GM19351 (cell line): ENCODE results near the gene CBY1.

Source experiments
- ATAC-seq: cut with Tn5 transposase; IDR thresholded peaks from one replicate; pipeline ENCODE4 v1.9.1; 2021; ENCODE audit warnings: mild to moderate bottlenecking, moderate library complexity; ENCODE audit not compliant: unreplicated experiment

The CBY1 gene

DNA sequence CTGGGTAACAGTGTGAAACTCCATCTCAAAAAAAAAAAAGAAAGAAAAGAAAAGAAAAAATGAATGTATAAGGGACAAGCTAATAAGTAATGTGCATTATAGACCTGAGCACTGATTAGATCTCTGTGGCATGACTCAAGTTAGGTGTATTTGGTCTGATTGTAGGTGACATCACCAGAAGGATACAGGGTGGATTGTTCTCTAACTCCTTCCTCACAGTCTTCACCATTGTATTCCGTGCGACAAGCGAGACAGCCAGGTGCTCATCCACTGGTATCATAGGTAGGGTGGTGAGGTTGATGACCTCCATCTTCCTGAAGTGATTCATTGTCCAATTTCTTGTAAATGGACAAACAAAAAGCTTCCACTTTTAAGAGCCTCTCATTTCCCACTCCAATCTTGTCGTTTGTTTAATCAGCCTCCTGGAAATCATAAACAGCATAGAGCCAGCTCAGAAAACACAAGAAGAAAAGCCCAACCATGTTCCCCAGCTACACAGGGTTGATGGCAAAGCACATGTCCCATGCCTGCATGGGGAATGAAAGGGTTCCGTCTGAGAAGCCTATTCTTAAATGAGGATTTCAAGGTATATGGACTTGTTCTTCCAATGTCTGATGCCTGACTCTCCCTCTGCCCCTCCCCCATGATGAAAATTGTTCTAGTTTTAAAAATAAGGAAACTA, 6.5 kb upstream of the CBY1 start:
- ATAC-seq: no peak

DNA sequence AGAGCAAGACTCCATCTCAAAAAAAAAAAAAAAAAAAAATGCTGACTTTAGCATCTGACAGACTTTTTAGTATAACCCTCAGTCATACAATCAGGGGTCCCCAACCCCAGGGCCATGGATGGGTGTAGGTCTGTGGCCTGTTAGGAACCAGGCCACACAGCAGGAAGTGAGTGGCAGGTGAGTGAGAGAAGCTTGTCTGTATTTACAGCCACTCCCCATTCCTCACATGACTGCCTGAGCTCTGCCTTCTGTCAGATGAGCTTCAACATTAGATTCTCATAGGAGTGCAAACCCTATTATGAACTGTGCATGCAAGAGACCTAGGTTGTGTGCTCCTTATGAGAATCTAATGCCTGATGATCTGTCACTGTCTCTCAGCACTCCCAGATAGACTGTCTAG, 3.6 kb upstream of the CBY1 start:
- no peak for ATAC-seq

DNA sequence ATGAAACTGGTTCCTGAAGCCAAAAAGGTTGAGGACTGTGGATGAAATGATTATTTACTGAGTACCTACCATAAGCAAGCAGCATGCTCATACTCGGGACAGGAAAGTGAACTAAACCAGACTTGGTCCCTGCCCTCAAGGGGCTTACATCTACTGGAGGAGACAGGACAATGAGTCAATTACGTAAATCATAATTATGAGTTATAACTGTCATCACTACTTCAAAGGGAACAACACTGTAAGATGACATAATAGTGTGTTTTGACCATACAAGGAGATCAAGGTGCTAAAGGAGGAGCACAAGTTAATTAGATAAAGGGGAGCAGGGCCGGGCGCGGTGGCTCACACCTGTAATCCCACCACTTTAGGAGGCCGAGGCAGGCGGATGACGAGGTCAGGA, 2.7 kb upstream of the CBY1 start:
- no peak for ATAC-seq

DNA sequence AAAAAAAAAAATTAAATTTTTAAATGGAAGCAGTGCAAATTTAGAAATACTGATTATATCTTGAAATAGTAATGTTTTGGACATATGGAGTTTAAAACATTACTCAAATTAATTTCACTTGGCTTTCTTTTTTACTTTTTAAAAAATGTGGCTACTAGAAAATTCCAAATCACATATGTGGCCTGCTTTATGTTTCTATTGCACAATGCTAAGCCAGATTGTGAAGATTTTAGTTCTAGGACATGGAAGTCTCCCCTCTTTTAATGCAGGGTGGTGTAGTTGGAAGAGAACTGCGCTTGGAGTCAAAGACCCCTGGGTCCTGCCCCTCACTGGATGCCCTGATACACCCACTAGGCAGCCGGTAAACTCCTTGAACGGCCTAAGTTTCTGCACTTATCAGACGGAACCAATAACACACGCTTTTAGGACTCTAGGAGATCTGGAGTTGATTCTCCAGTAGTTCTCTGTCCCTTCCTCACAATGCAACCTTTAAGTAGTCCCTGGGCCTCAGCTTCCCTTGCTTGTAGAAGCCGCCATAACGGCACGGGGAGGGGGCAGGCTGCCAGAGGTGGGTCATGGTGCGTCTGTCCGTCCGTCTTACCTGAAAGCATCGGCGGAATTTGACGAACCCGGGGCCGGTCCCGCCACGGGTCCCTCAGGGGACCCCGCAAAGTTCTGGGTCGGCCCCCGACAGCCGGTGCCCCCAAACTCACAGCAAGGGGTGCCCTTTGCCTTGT, 751 bp upstream of the CBY1 start:
- no peak for ATAC-seq

DNA sequence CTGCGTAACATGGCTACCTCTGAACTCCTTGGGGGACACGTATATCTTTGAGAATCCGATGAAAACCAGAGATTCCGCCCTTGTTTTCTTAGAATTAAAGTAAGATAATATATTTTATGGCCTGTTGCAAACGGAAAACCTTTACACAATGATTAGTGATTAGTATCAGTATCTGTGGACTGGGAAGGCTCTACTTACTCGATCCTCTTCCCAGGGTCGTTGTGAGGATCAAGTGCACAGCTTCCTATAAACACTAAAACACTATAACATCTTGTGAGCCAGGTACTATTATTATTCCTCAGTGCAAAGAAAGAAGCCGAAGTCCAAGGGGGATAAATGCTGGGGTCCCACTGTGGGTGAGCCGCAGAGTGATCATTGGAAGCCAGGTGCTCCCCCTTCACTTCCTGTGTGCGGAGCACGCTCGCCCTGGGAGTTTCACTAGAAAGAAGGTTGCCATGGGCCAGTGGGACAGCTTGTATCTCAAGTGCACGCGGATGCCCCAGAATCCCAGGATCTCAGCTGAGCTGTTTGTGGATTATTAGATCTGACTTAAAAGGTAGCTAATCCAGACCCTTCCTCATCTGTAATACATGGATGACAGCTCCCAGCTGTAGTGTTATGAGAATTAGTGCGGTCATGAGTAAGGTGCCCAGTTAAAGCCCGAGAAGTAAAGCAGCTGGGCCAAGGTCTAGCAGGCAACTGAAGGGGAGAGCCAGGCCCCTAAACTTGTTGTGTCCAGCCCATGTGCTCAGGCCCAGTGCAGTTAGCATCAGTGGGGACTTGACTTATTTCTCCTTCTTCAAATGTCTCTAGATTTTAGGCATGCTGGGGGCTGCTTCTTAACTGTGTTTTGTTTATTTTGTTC, 839 bp downstream of the CBY1 start:
- peak; percentile 42 for ATAC-seq

DNA sequence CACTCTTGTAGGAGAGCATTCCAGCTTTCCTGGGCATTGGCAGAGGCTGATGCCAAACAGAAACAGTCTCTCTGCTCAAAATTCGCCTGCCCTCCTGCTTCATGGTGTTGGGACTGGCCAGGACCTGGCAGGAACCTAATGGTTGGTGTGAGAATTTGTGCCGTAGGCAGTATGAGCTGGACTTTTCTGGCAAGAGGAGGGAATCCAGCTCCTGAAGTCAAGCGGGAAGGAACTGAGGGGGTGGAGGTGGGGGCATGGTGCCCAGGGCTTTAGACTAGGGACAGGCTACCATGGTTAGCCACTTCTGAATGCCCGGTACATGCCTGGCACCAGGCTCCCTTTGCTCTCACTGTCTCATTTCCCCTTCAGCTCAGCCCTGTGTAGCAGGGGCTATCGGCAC, 18.4 kb downstream of the CBY1 start:
- ATAC-seq: no peak

DNA sequence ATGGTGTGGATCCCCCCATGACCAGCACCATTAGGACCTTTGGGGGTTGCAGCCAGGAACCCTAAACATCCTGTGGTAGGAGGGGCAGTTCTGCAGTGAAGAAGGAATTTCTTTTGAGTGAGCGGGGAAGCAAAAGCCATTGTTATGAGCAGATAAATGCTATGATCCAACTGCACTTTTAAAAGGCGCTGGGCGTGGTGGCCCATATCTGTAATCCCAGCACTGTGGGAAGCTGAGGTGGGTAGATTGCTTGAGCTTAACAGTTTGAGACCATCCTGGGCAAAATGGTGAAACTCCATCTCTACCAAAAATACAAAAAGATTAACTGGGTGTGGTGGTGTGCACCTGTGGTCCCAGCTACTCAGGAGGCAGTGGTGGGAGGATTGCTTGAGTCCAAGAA, 19.4 kb downstream of the CBY1 start:
- no peak for ATAC-seq

DNA sequence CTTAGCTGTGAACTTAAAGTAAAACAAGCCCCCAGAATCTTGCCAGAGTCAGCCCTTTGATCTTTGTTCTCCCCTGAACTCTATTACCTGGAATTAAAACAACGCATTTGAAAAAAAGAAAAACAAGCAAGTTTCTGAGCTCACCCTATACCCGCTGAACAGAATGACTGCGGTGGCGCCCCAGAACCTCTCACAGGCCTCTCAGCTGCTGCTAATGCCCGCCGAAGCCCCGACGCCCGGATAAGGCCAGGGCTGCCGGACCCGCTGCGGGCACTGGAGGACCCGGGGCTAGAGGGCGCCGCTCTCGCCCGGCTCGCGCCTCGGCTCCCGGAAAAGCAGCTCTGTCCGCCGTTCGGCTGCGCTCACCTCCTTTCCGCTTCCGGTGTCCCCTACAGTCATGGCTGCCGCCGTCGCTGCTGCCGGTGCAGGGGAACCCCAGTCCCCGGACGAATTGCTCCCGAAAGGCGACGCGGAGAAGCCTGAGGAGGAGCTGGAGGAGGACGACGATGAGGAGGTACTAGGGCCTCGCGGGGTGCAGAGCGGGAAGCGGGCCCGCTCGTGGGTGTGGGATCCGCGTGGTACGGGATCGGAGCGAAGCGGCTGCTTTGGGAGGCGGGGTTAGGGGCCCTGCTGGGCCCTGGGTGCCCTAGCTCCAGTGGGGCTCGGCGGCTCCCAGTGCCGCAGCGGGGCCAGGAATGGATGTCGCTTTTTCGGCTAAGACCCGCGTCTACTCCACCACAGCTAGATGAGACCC, 25.3 kb downstream of the CBY1 start, which contains the start of gene TOMM22:
Gene TOMM22, plus strand, starts transcription at position 376 of the 754 bp plus-strand sequence. Its CDS starts 22 bp downstream, at position 398.
- peak; percentile 96 for ATAC-seq

DNA sequence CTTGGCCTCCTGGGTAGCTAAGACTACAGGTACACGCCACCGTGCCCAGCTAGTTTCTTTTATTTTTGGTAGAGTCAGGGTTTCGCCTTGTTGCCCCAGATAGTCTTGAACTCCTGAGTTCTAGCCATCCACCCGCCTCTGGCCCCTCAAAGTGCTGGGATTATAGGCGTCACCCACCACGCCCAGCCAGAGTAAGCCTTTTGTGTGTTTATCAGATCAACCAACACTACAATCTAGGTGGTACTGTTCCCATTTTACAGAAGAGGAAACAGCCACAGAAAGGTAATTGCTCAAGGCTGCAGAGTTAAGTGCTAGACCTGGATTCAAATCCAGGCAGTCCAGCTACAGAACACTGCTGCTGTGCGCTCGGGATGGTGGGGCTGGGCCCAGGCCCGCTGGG, 28.5 kb downstream of the CBY1 start:
- ATAC-seq: no peak

DNA sequence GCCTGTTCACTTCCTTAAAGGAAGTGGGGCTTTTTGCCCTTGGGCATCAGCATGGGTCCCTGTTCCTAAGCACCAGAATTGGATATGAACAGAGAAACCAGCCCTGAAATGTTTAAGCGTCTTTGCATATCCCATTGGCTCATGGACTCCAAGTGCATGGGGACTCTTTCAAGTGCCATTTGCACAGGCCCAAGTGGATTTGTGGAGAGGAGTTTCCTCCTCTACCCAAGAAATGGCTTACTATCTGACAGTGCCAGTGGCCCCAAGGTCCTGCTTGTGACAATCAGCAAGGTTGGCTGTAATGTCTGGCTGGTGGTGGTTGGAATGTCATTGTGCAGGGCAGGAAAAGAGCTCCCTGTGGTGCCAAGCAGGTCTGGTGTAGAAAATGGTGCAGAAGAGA, 29.3 kb downstream of the CBY1 start:
- no peak for ATAC-seq

DNA sequence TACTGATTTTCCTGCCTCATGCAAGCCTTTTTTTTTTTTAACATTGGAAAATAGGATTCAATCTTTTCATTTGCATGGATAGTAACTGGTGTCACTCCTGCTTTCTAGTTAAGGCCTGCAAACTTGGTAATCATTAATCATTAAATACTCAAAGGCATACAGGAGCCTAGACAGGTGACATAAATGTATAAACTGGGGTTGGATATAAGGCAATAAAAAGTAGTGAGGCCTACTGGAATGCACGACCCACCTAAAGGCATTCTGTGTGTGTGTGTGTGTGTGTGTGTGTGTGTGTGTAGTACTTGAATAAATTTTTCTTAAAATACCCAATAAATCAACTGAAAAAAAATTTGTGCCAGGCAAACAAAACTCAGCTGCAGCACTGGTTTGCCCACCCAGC, 33.2 kb downstream of the CBY1 start:
- ATAC-seq: no peak

DNA sequence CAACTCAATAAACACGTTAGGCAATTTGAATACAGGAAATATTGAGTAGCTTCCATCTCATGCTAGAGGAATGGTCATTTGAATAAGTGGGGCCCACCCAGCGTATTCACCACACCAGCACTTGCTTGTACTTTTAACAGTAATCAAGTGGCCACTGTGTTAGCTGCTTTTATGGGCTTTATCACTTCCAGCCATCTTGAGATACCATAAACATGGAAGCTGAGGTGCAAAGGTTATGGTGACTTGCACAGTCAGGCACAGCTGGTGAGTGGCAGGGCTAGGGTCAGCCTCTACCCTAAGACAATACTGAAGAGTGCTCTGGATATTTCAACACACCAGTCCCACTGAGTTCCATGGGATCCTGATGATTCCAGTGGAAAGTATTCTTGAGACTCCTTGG, 37.6 kb downstream of the CBY1 start:
- ATAC-seq: no peak

DNA sequence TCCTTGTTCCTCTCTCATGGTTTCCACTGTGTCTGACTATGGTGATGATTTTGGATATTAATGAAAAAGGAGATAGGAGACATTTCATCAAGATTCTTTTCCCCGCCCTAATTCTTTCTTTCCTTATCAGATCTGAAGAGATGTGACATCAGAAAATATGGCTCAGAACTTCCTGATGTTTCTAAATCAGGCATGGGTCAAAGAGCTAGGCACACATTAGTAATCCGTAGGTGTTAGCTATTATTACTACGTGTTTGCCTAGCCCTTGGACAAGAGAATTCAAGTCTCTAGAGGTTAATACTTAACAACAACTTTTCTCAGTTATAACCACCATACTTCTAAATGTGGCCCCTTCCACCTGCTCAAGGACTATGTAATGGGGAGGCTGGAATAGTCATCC, 38.5 kb downstream of the CBY1 start:
- ATAC-seq: no peak

DNA sequence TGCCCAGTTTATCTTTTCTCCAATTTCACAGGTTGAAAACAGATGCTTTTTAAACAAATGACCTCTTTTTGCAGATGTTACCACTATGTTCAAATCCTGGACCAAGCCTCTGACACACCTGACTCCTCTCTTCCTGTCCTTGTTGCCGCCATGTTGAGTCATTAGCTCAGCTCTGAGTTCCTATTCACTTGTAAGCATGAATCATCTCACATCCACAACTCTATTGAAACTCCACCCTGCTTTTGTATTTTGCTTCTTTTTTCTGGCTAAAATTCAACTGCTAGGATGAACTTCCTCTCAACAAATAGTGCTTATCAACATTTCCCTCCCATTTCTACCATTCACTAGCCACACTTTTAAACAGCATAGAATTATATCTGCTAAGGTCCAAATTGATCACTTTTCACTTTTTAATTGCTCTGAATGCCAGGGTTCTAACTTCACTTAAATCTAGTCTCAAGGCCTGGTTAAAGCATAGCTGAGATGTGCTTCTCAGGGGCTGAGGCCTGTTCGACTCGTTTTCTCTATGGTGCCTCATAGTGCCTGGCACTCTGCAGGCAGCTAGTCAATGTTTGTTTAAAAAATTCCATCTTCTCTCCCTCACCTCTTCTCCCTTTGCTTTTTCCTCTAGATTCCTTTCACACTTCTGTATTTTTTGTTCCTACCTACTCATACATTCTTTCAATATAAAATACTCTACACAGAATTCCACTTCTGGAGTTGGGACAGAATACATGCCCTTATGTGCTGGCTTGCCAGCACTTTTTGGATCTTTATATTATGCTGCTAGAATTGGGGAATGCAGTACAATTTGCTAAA, 40.4 kb downstream of the CBY1 start:
- no peak for ATAC-seq

DNA sequence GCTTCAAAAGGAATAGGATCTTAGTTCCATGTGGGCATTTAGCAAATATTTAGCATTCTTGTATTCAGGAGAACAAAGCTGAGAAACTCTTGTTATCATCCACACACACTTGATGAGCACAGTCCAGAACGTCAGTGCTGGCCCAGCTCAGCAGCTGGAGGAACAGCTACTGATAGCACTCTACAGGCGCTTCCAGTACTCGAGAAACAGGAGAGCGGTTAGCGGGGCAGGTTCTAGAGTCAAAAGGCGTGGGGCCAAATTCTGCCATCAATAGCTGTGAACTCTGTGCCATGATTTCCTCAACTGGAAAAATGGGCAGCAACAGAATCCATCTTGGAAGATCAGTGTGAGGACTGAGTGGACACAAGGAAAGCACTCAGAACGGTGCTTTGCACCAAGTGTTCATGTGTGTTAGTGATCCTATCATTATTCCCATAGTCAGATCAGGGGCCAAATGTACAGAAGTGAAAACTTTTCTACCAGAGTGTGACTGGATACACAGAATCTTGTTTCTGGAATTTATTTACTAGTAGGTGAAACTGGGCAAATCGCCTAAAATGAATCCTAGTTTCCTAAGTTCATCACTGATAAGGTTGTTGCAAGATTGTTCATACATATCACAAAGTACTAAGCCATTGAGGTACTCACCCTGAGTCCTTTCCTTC, 41.1 kb downstream of the CBY1 start:
- no peak for ATAC-seq

DNA sequence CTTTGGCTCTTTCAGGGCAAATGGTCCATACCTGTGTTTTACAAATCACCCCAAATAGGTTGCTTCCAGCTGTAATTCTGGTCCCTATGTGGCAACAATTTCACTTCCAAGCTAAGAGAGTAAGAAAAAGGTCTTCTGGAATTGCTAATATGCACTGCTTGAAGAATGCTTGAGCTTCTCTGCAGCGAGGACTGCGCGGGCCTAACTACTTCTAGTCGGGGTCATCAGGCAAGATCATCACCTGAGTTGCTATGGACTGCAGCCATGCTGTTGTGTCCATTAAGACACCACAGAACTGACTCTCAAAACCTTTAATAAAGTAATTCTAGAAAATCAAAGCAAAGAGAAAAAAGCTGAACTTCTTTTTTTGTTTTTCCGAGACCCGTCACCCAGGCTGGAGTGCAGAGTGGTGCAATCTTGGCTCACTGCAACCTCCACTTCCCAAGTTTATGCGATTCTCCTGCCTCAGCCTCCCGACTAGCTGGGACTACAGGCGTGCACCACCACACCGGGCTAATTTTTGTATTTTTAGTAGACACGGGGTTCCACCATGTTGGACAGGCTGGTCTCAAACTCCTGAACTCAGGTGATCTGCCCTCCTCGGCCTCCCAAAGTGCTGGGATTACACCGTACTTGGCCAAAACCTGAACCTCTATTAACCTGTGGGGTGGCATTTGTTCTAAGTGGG, 42.1 kb downstream of the CBY1 start:
- no peak for ATAC-seq

DNA sequence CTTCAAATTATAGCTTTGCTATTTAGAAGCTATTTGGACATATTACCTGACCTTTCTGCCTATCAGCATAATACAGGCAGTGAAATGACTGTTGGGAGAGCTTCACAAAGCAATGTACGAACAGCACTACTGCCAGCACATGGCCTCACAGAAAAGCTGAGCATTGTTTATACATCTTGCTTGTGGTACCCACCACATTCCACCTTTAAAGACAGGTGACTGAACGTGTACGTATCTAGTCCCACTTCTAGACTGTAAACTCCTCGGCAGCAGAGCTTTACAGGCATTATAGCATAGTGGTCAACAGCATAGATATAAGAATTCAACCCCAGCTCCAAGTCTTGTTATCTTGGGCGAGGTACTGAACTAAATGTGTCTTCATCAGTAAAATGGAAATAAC, 42.7 kb downstream of the CBY1 start:
- no peak for ATAC-seq

DNA sequence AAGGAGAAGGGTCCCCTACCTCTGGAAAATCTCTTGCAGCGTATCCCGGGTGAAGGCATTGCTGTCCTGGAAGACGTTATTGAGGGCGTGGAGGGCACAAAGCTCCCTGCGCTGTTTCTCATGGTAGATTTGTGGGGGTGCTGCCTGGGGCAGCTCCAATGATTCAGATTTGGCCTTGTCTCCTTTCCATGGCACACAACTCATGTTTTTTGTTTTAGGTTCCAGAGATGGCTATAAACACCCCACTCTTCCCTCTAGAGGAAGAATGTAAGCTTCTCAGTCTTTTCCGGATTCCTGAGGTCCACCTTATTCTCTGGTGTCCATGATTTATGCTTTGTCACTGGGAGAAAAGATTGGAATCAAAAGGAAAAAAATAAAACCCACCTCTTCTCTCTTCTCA, 43.3 kb downstream of the CBY1 start:
- no peak for ATAC-seq

DNA sequence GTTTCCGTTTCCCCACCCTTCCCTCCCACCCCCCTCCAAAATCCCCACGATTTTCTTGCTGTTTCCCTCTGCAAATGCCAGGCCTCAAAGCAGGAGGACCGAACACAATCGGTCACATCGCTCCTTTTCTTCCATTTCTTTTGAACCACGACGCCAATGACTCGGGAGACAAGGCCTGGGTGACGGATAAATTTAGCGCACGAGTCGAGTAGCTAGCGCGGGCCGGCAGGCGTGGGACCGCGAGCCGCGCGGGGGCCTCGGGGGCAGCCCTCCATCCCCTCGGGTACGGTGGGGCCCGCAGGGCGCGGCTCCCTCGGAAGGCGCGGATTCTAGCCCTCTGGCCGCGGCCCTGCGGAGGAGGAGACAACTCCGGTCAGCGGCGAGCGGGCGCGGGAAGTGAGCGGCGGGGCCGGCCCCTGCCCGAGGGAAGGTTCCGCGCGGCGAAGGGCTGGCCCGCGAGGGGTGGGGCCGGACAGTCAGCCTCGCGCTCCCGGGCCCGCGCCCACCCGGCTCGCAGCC, 43.9 kb downstream of the CBY1 start:
- peak; percentile 11 for ATAC-seq
